HG03558 (cell line): ENCODE measurements around the gene KCNJ15.
"Not testable (repeated sequence)": the region's sequence is repeated elsewhere in the genome, so short reads cannot be mapped to it uniquely, and the experiment has no call there.

Source experiments
- ATAC-seq: cut with Tn5 transposase; IDR thresholded peaks from one replicate; pipeline ENCODE4 v1.9.1; 2021; ENCODE audit warnings: moderate number of reproducible peaks; ENCODE audit not compliant: unreplicated experiment; ENCODE audit errors: extremely low read depth

Gene KCNJ15

GRCh38 chr21:38243732-38244406, 12.9 kb upstream of the KCNJ15 start:
- ATAC-seq: no peak

- ATAC-seq: no peak
Observed at GRCh38 chr21:38244407-38244787, 12.4 kb upstream of the KCNJ15 start.

- no peak for ATAC-seq
Observed at GRCh38 chr21:38244885-38245869, 11.6 kb upstream of the KCNJ15 start.

GRCh38 chr21:38246511-38246910, 10.3 kb upstream of the KCNJ15 start:
- no peak for ATAC-seq

- not testable (repeated sequence) for ATAC-seq
Observed at GRCh38 chr21:38247054-38247453, 9.7 kb upstream of the KCNJ15 start.

- no peak for ATAC-seq
Observed at GRCh38 chr21:38247738-38248510, 8.9 kb upstream of the KCNJ15 start.

GRCh38 chr21:38249256-38249655, 7.5 kb upstream of the KCNJ15 start:
- peak; percentile 56 for ATAC-seq

- ATAC-seq: no peak
Observed at GRCh38 chr21:38249696-38250278, 7.0 kb upstream of the KCNJ15 start.

GRCh38 chr21:38250991-38251418, 5.8 kb upstream of the KCNJ15 start:
- no peak for ATAC-seq

- no peak for ATAC-seq
Observed at GRCh38 chr21:38254970-38255369, 1.8 kb upstream of the KCNJ15 start.

GRCh38 chr21:38255571-38256117, 1.1 kb upstream of the KCNJ15 start:
- ATAC-seq: no peak

GRCh38 chr21:38257667-38258066, 876 bp downstream of the KCNJ15 start:
- no peak for ATAC-seq

GRCh38 chr21:38258521-38259485, 2.0 kb downstream of the KCNJ15 start:
- ATAC-seq: no peak

- ATAC-seq: no peak
Observed at GRCh38 chr21:38259665-38260064, 2.9 kb downstream of the KCNJ15 start.

- ATAC-seq: no peak
Observed at GRCh38 chr21:38260426-38260825, 3.6 kb downstream of the KCNJ15 start.

- ATAC-seq: no peak
Observed at GRCh38 chr21:38261851-38262250, 5.1 kb downstream of the KCNJ15 start.

GRCh38 chr21:38263493-38263892, 6.7 kb downstream of the KCNJ15 start:
- ATAC-seq: no peak

GRCh38 chr21:38264571-38264970, 7.8 kb downstream of the KCNJ15 start:
- no peak for ATAC-seq

GRCh38 chr21:38265166-38265565, 8.4 kb downstream of the KCNJ15 start:
- ATAC-seq: no peak
